SIG-M5 treated with dmso at 0.1 percent for 504 hours (cell line): Measurements from ENCODE around the gene RAMACL.
"Not testable (repeated sequence)": the region's sequence is repeated elsewhere in the genome, so short reads cannot be mapped to it uniquely, and the experiment has no call there.

ENCODE experiments used
- DNase-seq: peaks from one replicate; lab custom pipeline; 2025; ENCODE audit not compliant: unreplicated experiment; lab: John Stamatoyannopoulos, UW

Gene RAMACL

DNA sequence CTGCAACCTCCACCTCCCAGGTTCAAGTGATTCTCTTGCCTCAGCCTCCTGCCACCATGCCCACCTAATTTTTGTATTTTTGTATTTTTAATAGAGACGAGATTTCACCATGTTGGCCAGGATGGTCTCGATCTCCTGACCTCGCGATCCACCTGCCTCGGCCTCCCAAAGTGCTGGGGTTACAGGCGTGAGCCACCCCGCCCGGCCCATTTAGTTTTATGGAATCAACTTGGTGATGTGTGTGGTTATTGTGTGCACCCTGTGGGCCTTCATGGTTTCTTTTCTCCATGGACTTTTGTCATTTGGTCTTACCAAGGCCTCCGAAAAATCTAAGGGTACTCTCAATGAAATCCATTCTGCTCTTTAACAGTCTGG, 47.5 kb downstream of the RAMACL start:
- not testable (repeated sequence) for DNase-seq

GRCh38 chr6:166538297-166539010, 48.0 kb downstream of the RAMACL start:
- no peak for DNase-seq

DNA sequence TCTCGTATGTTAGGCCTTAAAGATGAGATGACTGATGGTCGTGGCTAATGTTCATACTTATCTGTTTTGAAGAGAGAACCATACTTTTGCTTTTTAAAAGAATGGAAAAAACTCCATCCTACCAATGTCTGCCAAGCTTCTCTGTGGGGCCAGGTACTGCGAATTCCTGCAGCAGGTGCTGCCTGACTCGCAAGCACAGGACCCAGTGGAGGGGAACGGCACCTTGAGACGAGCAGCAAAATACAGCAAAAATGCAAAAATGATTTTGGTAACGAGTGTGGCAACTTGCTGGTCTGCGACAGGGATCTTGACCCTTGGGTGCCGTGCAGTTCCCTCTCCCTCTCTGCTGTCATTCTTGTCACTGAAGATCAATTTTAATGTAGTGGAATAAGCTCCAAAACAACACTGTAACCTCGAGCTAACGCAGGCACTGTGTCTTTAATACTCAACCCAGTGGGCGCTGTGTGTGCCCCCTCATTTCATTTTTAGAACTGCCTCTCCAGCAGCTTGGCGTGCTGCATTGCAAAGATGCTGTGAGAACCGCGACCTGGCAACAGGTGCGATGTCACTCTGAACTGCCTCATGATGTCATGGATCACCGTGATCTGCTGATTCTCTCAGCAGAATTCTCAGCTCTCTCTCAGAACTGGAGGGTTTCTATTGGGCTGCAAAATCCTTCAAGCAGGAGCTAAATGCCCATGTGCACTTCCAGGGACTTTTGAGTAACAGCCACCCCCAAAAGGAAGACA, 51.6 kb downstream of the RAMACL start:
- DNase-seq, result no peak

DNA sequence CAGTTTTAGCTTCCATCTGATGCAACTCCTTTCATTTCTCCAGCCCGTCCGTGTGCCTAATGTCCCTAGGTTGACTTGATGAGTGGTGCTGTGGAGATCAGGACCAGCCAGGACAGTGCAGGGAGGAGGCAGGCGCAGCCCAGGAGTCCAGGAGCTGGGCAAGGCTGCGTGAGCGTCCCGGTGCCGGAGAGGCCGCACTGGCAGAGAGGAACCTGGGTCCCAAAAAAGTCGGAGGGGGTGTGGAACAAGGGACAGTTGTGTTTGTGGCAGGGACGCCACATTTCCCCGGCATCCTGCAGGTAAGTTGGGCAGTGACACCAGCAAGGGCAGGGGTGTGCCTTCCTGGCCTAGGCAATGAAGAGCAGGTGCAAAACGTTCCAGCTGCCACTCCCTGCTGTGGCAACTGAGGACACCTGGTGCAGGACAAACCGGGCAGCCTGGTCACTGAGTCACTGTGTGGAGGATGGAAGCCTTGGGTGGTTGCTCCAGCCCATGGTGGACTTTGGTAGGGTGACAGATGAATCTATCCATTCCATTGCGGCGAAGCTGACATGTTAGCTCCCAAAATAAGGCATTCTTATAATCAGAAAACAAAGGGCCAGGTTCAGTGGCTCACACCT, 53.2 kb downstream of the RAMACL start:
- no peak for DNase-seq
